GM23338 (cell line): ENCODE data around the gene CNTNAP5.

Experiments used
- CTCF ChIP-seq, 2 experiments: fragments of 200-600 bp in 1 of 2; sonication (generic) in 1 of 2; conservative IDR thresholded peaks; 2 replicates each; pipeline versions ENCODE4 v1.5.1 to v1.6.1; 2016 to 2017; ENCODE audit warnings: antibody characterized with exemption in 2 of 2, low read depth in 2 of 2, mild to moderate bottlenecking in 2 of 2, moderate library complexity in 1 of 2
- ETS1 ChIP-seq: IDR thresholded peaks from 2 replicates; pipeline ENCODE4 v1.6.1; 2016; ENCODE audit warnings: antibody characterized with exemption
- EZH2phosphoT487 ChIP-seq: fragments of 200-600 bp; sonication (generic); IDR thresholded peaks from one replicate; pipeline ENCODE4 v1.8.1; 2018; ENCODE audit warnings: antibody characterized with exemption; ENCODE audit not compliant: unreplicated experiment

GRCh38 chr2:124039762-124040291 lies 14.7 kb downstream of the CNTNAP5 start:
- TF ChIP-seq CTCF (conservative IDR thresholded peaks at IDR 0.05; ENCODE audit: low read depth in 2 of 2), result no peak
- TF ChIP-seq ETS1, result no peak
- no peak for TF ChIP-seq EZH2phosphoT487
